ENCODE data around the gene RBMS1. TPM values are rescaled to one million over a fixed set of nuclear protein-coding genes. Genes with fewer than 3 reads are reported as not detected.
"Not testable (repeated sequence)": the region's sequence is repeated elsewhere in the genome, so short reads cannot be mapped to it uniquely, and the experiment has no call there.

Gene RBMS1
- total RNA-seq, 4 donors from 2014 or later, result 68.1 to 83.4 (median 72.5) TPM

GRCh38 chr2:160367887-160368286 lies 125.7 kb downstream of the RBMS1 start:
- Histone ChIP-seq H3K4me1 (peaks cover 0 to 100% (median 69%) of the 10 kb centered on the region in 4 donors), H3K4me3 (no peak overlapping the region), H3K27me3 (no peaks in the 10 kb centered on the region), H3K36me3 (no peaks in the 10 kb centered on the region), H3K9me3 (no peaks in the 10 kb centered on the region), H3K27ac (peak overlapping the region in 1 of 4 donors; percentile 13)
- 17 to 25% methylated on average over 7 of the region's 7 CpGs for WGBS, 2 donors
- peak in 1 of 2 donors; percentile 54 for DNase-seq (ENCODE audit: low spot score in 2 of 2)
- TF ChIP-seq EP300 (IDR thresholded peaks at IDR 0.05), result peak in 1 of 2 donors; percentile 70
- no peak for TF ChIP-seq CTCF (IDR thresholded peaks at IDR 0.05)
- TF ChIP-seq POLR2A (IDR thresholded peaks at IDR 0.05), result no peak

GRCh38 chr2:160367139-160367538 lies 126.5 kb downstream of the RBMS1 start:
- H3K4me1 ChIP-seq, result peaks cover 0 to 96% (median 63%) of the 10 kb centered on the region in 4 donors
- H3K4me3 ChIP-seq; DNase-seq (ENCODE audit: low spot score in 2 of 2); H3K36me3 ChIP-seq; H3K27me3 ChIP-seq; H3K9me3 ChIP-seq; H3K27ac ChIP-seq: not testable (repeated sequence)
- 53 to 57% methylated on average over 4 of the region's 4 CpGs for WGBS, 2 donors

- WGBS, 2 donors, result 58 to 68% methylated on average over 1 of the region's 1 CpG
- TF ChIP-seq EP300 (IDR thresholded peaks at IDR 0.05) (no peak), CTCF (IDR thresholded peaks at IDR 0.05) (no peak), POLR2A (IDR thresholded peaks at IDR 0.05) (no peak)
- Histone ChIP-seq H3K4me1 (peaks cover 0 to 96% (median 59%) of the 10 kb centered on the region in 4 donors), H3K9me3 (no peaks in the 10 kb centered on the region), H3K4me3 (no peak overlapping the region), H3K27ac (no peak overlapping the region), H3K27me3 (no peaks in the 10 kb centered on the region), H3K36me3 (no peaks in the 10 kb centered on the region)
- DNase-seq (ENCODE audit: low spot score in 2 of 2), result no peak
Observed at GRCh38 chr2:160366474-160366873, 127.1 kb downstream of the RBMS1 start.

- Histone ChIP-seq H3K9me3 (no peaks in the 10 kb centered on the region), H3K4me3 (no peak overlapping the region), H3K4me1 (peaks cover 0 to 96% (median 56%) of the 10 kb centered on the region in 4 donors), H3K27ac (peak overlapping the region in 2 of 4 donors; percentile 34 to 45), H3K27me3 (no peaks in the 10 kb centered on the region), H3K36me3 (no peaks in the 10 kb centered on the region)
- DNase-seq (ENCODE audit: low spot score in 2 of 2), result peak; percentile 68 to 71
- WGBS, 2 donors, result 58% methylated on average over 5 of the region's 5 CpGs
- TF ChIP-seq CTCF (IDR thresholded peaks at IDR 0.05), result no peak
- peak in 1 of 2 donors; percentile 47 for TF ChIP-seq EP300 (IDR thresholded peaks at IDR 0.05)
Observed at GRCh38 chr2:160365716-160366367, 127.8 kb downstream of the RBMS1 start.

GRCh38 chr2:160364364-160364763 lies 129.2 kb downstream of the RBMS1 start:
- Histone ChIP-seq H3K4me1 (peaks cover 0 to 89% (median 52%) of the 10 kb centered on the region in 4 donors), H3K9me3 (no peaks in the 10 kb centered on the region), H3K4me3 (no peak overlapping the region), H3K27me3 (no peaks in the 10 kb centered on the region), H3K27ac (no peak overlapping the region), H3K36me3 (no peaks in the 10 kb centered on the region)
- WGBS, 2 donors, result 66 to 82% methylated on average over 2 of the region's 2 CpGs
- DNase-seq (ENCODE audit: low spot score in 2 of 2), result no peak
- TF ChIP-seq POLR2A (IDR thresholded peaks at IDR 0.05), result no peak
- TF ChIP-seq EP300 (IDR thresholded peaks at IDR 0.05), result no peak

GRCh38 chr2:160363961-160364360 lies 129.6 kb downstream of the RBMS1 start:
- Histone ChIP-seq H3K4me1 (peaks cover 0 to 89% (median 50%) of the 10 kb centered on the region in 4 donors), H3K27ac (no peak overlapping the region), H3K9me3 (no peaks in the 10 kb centered on the region), H3K36me3 (no peaks in the 10 kb centered on the region), H3K27me3 (no peaks in the 10 kb centered on the region), H3K4me3 (no peak overlapping the region)
- TF ChIP-seq EP300 (IDR thresholded peaks at IDR 0.05), result no peak
- 66 to 76% methylated on average over 3 of the region's 3 CpGs for WGBS, 2 donors
- DNase-seq (ENCODE audit: low spot score in 2 of 2), result no peak

Measured in tibial nerve (tissue), 4 donors.